Bone marrow (tissue), 2 donors: ENCODE measurements around the gene GLS.

Source experiments
- DNase-seq, 2 donors: peaks; one replicate each; lab custom pipeline; 2025; lab: John Stamatoyannopoulos, UW

GLS gene

GRCh38 chr2:190972213-190972612 lies 91.6 kb downstream of the GLS start:
- no peak for DNase-seq

DNA sequence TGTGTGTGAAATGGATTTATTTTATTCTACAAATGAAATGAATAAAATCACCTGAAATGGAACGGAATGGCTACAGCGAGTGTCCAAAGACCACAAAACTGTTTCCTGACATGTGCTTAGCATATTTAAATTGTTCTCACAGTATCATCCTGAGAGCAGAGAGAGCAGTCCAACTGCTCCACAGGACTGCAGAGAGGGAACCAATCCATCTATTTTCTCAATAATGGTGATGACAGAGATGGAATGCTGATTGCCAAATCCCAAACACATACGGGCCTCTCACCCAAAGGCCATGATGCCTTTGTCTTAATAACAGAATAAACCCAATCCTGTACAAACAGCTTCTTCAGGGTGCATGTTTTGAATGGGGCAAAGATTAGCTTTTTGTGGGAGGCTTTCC lies 92.2 kb downstream of the GLS start:
- DNase-seq, result no peak

- no peak for DNase-seq
These were observed 92.6 kb downstream of the GLS start for GRCh38 chr2:190973262-190973661.

GRCh38 chr2:190973726-190974628 lies 93.4 kb downstream of the GLS start:
- DNase-seq, result no peak

DNA sequence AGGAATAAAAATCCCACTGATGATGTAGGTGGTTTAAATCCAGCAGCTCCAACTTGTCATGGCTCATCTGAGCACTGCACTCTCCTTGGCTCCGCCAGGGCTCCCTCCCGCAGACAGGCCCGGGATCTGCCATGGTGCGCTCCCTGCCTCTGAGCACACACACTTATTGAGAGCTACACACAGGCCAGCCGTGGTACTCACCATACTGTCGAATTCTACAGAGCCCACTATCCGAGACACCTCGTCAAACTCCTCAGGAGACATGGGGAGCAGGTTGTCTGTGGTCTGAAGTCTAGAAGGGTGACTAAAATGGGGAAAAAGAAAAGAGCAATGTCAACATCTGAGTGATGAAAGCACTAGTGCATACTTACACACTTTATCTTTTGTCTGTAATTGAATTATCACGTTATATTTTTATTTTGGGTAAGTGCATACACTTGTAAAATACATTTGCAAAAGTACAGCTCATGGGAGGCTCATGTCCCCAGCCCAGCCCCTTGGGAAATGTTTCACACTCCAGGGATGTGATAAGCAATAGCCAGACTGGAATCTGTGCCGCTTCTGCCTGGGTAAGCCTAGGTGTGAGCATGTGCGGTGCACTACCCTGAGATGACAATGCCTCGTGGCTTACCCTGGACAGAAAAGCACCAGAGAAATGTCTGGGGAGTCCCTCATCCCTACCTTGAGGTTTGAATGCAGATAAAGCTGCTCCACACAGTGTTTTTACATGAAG lies 94.2 kb downstream of the GLS start:
- DNase-seq, result no peak

- no peak for DNase-seq
These were observed 95.9 kb downstream of the GLS start for GRCh38 chr2:190976521-190976920.

- no peak for DNase-seq
These were observed 96.9 kb downstream of the GLS start for GRCh38 chr2:190977505-190977904.

DNA sequence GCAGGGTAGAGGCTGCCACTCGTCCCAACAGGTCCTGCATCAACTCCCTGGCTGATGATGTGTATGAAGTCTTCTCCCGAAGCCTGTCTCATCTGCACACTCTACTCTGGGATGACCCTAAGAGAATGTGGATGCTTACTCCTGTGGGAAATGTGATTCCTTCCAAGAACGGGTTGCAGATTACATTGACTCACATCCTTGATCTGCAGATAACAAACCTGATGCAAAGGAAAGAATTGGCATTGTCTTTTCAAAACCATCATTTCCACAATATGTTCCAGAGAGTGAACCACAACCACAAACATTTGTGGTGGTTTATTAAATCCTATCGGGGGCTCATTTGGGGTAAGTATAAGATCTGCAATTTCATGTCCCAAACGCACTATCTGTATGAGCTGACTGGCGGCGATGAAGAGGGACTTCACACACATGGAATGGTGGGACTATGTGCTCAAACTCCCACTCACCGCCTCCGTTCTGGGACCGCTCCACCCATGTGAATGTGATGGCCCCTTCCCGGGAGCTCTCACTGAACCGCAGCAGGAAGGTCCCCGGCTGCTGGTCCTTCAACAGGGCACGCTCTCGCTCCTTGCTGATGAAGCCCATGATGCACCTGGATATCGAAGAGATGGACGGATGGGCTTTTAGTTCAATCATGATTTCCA lies 97.9 kb downstream of the GLS start:
- DNase-seq, result no peak

DNA sequence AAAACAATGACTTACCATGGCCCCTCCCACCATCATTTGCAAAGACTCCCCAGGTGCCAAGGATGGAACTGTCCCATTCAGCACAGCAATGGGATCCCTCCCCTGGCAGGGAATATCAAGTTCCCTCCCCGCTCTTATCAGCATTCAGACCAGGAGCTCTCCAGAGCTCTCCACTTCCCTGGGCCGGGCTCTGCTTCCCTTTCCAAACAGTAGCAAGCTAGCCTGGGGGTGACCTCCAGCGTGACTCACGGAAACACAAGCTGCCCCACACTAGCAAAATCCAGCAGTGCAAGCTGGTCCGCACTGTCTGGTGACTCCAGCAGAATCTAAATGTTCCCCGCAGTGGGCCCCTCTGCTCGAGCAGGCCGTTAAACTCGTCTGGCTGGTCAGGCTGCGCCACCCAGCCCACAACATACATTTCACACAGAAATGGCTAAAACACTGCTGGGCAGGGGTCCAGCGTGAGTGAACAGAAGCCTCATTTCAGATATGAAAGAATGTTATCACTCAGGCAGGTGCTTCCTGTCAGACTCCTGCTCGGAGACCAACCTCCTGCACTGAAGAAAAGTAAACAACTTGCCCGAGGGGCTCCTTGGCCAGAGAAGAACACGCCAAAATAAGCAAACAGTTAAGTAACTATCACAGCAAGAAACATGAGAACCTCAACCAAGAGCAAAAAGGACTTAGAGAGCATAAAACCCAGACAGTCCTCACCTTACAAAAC lies 99.4 kb downstream of the GLS start:
- peak in 1 of 2 donors; percentile 27 for DNase-seq

DNA sequence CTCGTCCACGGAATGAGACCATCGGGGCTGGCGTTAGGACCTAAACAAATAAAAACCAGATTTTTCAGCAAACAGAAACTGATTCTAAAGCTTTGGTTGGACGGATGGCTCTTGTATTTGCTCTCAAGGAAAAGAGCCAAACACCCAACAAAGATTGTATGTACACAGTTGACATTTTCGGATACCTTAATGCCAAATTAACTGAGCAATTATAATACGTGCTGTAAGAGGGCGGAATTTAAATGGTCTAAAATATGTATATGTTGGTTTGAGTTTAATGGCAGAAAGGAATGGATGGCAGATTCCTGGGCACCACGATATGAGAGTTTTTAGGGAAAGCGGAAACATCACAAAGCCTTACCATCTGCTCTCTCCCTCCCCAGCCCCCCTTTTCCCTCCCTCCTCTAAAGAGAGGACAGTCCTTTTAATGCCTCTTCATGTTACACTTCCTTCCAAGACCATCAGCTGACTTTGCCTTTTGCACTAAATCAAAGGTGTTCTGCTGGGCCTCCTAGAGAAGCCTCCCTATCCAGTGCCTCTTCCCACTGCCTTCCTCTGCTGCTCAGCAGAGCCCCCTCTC lies 100.1 kb downstream of the GLS start:
- DNase-seq, result no peak

DNA sequence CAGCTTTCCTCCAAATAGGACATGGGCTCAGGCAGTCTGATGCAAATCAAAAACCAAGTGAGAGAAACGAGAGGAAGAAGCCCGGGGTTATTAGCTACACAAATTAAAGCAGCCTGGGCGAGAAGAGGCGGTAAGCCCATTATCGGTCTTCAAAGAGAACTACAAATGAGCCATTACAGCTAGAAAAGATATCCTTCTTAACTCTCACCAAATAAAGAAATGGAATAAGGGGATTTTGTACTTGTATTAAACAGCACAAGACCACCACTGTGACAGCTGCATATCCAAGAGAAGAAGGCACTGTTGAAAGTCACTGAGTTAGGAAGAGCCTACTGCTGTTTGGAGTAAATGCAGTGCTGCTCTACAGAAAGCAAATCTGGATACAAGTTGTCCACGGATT lies 100.7 kb downstream of the GLS start:
- no peak for DNase-seq

GRCh38 chr2:190981733-190982132 lies 101.1 kb downstream of the GLS start:
- DNase-seq, result no peak

DNA sequence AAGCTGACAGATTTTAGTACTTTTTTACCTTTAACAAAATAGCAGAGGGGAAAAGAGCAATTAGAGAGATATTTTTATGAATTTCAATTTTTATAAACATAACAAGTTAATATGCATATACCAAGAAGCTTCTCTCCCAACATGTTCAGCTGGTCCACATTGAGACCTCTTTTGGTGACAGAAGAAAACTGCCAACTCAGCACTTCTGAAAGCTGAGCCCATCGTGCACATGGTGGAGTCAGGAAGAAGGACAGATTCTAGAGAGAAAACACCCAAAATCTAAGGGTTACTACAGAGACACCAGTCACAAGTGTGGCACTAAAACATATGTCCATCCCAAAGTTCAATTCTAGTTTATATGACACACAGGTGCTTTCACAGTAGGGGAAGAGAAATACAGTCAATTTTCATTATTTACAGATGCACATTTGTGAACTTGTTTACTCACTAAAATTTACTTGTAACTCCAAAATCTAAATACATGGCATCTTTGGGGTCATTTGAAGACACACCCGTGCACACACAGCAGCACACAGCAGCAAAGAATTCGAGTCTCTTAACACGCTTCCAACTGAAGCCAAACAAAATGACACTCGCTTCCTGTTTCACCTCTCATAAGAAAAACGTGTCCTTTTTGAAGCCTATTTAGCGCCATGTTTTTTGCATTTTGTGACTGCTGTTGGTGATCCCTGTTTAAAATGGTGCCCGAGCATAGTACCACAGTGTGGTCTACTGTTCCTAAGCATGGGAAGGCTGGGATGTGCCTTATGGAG lies 101.8 kb downstream of the GLS start:
- no peak for DNase-seq

DNA sequence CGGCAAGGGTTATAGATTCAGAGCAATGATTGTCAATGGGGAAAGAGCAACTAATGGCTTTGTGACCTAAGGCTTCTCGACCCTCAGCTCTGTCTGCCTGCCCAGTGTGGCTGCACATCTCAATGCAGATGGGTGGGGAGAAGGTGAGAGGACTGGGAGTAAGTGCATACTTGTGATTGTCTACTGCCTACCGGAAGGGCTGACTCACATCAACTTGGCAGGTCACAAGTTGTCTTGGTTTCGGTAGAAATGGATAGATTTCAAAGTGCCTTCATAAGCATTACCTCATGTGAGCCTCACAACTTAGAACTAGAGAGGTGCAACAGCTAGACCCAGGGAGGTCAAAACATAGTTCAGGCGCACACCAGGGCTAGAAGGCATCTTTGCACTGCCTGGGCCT lies 104.0 kb downstream of the GLS start:
- no peak for DNase-seq

DNA sequence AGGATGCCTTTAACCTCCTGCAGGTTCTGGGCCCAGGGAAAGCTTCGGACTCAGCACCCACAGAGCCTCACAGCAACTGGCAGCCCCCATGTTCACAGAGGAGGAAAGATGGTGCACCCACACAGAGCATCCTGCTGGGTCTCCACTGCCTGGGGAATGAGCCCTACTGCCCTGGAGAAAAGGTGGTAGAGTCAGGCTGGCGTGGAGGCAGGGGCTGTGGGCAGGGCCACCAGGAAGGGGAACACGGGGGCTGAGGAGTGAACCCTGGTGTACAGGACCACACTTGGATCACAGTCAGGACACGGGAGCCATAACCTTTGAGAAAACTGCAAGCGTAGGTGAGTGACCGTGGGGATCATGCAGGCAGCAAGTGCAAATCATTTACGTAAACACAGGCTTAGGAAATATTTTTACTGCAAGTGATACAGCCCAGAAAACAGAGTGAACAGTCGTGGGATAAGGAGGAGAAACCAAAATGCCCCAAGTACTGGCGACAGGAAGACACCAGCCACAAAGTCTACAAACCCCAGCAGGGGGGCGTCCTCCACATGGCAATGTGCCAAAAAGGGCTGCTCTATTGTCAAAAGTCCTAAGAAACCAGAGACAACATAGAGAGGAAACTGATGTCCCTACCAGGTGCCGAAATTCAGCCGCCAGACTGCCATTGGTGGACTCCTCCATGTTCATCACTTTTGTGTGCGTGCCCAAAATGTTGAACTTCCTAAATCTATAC lies 105.8 kb downstream of the GLS start:
- DNase-seq, result no peak

DNA sequence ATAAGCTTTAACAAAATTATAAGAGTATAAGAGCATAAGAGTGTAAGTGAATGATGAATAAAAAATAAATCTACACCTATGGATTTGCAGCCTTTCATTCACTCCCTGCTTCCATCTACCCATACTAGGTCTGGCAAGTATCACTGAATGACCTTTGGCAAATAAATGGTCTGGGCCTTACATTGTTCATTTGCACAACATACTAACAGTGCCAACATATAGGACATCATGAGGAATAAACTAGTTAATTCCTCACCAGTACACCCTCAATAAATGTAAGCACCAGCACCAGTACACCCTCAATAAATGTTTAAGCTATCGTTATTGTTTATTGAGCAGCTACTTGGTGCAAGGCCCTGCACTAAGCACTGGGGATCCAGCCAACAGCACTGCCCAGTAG lies 106.5 kb downstream of the GLS start:
- no peak for DNase-seq

DNA sequence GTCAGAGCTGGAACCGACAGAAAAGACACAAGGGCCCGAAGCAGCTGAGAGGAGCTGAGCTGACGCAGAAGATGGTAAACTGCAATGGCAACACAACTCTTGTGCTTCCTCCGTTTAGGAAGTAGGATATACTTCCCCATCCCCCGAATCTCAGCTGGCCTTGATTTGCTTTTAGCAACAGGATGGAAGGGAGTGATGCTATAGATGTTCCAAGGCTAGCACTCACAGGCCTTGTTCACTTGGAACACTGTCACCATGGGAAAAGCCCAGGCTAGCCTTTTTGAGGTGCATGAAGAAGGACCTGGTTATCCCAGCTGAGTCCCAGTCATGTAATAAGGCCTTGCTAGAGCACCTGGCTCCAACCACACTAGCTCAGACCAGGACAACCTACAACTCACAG lies 107.3 kb downstream of the GLS start:
- DNase-seq, result no peak

DNA sequence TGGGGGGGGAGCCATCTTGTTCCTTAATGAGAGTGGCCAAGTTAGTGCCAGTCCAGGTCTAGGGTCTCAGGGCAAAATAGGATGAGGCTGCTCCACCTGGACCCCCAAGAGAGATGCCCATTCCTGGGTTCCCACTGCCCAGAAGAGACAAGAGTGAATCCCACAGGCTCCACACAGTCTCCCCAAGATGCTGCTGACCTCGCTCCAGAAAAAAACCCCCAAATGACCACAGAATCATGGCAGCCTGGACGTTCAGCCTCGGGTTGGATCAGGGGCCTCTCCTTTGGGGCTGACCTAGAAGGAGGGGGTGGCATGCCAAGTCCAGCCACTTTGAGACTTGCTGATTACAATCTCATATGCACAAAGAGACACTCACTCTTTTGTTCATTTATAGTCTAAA lies 108.3 kb downstream of the GLS start:
- no peak for DNase-seq

GRCh38 chr2:190990132-190990531 lies 109.5 kb downstream of the GLS start:
- DNase-seq, result no peak

- no peak for DNase-seq
These were observed 112.6 kb downstream of the GLS start for GRCh38 chr2:190993292-190993643.
